IPS-18c (cell line): ENCODE data around the gene BASP1.

ENCODE experiments used
- H3K4me3 ChIP-seq: 2 replicates; pipeline ENCODE4 v1.7.0; 2013; ENCODE audit warnings: low read depth, mild to moderate bottlenecking, low read length, moderate library complexity; ENCODE audit not compliant: insufficient read depth
- H3K9me3 ChIP-seq: one replicate; pipeline ENCODE4 v1.6.1; 2013; ENCODE audit warnings: mild to moderate bottlenecking, low read length, moderate library complexity; ENCODE audit not compliant: control insufficient read depth, insufficient read depth

Gene BASP1, protein sequence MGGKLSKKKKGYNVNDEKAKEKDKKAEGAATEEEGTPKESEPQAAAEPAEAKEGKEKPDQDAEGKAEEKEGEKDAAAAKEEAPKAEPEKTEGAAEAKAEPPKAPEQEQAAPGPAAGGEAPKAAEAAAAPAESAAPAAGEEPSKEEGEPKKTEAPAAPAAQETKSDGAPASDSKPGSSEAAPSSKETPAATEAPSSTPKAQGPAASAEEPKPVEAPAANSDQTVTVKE

GRCh38 chr5:17217493-17218352, at the start of gene BASP1:
BASP1 (plus strand) TSS chr5:17217631; CDS start chr5:17275217, 57,586 bp downstream.
- no peaks in the 10 kb centered on the region for H3K9me3 ChIP-seq
- H3K4me3 ChIP-seq = peak within 1 kb of the TSS; percentile 92

DNA sequence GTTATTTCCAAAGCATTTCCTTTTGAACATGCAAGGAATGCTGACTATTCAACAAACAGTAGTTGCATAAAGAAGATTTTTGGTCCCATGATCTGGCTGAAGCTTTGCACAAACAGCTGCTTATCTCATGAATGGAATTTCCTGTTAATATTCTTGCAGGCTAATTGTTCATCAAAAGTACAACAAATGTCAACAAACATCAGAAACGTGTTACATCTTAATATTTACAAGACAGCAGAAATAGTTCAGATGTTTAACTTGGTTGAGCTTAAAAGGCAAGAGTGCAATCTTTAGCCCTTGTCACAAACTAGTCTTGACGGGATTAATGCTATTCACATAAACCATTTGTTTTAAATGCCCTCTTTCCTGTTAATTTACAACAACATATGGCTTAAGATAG, 47.9 kb upstream of the BASP1 start:
- H3K9me3 ChIP-seq = no peaks in the 10 kb centered on the region
- H3K4me3 ChIP-seq = no peak overlapping the region

DNA sequence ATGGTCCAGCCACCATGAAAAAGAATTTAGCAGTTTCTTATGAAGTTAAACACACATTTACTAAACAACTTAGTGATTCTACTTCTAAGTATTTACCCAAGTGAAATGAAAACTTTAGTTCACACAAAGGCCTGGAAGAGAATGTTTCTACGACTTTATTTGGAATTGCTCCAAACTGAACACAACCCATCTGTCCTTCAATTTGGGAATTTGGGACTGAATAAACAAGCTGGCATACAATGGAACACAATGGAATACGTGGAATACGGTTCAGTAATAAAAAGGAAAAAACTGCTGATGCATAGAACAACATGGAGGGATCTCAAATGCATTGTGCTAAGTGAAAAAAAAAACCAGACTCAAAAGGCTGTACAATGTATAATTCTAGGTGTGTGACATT, 44.6 kb upstream of the BASP1 start:
- no peaks in the 10 kb centered on the region for H3K9me3 ChIP-seq
- H3K4me3 ChIP-seq = no peak overlapping the region

DNA sequence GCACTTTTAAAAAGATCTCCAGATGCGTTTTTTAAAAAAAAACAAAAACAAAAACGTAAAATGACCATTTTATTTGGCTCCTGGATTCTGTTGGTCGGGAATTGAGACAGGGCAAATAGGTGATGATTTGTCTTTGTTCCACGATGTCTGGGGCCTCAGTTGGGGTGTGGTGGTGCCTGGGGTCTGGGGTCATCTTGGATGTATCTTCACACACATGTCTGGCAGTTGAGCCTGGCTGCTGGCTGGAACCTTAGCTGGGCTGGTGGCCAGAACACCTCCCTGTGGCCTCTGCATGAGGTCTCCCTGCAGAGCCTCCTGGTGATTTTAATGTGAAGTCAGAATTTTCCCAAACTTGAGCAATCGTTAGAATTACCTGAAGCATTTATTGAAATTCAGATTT, 42.5 kb upstream of the BASP1 start:
- Histone ChIP-seq H3K4me3 (no peak overlapping the region), H3K9me3 (no peaks in the 10 kb centered on the region)

DNA sequence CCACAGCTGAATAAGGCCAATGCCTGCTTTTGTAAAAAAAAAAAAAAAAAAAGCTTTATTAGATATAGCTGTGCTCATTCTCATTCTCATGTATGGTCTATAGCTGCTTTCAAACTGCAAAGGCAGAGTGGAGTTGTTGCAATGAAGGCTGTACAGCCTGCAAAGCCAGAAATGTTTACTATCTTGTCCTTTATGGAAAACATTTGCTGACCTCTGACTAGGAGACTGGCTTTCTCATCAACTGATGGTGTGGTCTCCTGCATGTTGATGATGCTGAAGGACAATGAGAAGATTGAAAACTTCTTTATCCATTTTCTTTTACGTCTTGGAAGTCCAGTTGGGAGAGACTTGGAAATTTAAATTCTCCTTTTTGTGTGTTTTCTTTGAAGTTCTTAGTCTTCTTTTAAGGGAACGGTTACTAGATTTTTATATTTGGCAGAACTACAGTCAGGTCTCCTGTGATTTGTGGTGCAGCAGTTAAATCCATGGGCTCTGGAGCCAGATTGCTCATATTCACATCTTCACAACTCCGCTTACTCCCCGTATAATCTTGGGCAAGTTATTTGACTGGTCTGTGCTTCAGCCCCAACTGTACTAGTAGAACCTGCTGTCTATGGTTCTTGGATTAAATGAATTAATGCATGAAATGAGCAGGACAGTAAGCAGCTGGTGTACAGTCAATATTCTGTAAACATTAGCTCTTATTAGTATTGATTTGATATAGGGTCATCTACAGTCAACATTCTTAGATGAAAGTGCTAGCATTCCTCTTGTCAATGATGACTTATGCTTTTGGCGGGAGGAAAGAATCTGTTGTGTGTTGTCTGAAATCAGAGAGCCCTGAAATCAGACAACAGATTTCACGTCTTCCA, 39.7 kb upstream of the BASP1 start:
- Histone ChIP-seq H3K9me3 (no peaks in the 10 kb centered on the region), H3K4me3 (no peak overlapping the region)

DNA sequence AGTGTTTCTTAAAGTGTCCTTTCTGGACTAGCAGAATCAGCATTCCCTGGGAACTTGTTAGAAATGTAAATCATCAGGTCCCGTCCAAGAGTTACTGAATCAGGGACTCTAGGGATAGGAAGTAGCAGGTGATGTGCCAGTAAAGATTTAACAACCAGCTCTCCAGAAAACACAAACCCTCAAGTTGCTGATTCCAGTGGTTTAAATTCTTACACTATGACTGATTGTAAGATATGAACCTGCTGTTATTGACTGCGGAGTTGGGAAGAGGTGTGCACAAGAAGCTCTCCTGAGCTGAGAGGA, 39.1 kb upstream of the BASP1 start:
- H3K9me3 ChIP-seq = no peaks in the 10 kb centered on the region
- H3K4me3 ChIP-seq = no peak overlapping the region

DNA sequence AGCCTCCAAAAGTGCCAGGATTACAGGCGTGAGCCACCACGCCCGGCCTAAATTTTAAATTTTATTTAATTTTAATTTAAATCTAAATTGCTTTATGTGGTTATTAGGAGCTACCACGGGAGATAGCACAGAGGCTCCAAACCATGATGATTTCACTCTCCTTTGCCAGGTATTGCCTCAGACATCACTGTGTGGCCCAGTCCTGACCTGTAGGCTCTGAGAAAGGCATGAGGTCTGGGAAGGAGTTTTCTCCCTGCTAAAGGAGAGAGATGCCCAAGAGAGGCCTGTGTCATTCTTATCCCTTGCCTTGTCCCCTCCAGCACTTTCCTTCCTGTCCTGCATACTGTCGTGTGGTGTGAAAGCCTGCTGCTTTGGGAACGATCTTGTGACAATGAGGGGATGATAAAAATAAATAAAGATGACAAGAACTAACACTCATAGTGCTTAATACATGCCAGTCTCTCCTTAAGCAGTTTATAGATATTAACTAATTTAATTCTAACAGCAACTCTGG, 37.0 kb upstream of the BASP1 start:
- no peak overlapping the region for H3K4me3 ChIP-seq

DNA sequence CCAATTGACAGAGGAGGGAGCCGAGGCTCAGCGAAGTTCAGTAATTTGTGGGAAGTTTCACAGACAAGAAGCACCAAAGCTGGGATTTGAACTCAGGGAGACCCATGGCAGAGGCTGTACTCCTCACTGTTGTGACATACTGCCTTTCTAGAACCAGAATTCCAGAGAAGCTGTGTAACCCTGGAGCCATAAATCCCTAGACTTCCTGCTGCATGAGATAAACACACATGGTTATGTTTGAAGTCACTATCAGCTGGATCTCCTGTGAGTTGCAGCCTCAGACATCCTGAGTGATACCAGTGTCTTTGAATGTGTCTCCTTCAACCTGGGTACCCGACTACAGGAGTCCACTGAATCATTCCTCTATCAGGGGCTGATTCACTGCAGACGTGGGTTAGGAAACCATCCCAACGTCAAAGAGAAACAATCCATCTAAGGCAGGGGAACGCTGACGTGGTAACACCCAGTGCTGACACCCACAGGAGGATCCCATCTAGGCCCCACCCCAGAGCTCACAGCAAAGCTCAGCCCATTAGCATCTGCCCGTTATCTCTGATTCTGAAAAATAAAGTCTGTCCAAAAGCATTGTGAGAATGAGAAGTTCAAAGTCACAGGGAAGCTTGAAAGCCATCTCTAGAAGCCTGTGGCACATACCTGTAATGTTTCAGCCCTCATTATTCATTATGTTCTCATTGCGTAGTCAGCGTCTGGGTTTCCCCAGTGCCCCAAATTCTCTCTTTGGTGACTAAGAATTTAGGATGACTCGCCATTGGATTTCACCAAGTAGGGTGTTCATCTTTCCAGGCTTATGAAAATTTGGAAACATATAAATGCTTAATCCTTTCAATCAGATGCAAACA, 36.3 kb upstream of the BASP1 start:
- no peaks in the 10 kb centered on the region for H3K9me3 ChIP-seq

More for the DNA sequence above, 37.0 kb upstream of the BASP1 start:
- no peaks in the 10 kb centered on the region for H3K9me3 ChIP-seq

GRCh38 chr5:17182494-17182893, 34.9 kb upstream of the BASP1 start:
- Histone ChIP-seq H3K9me3 (no peaks in the 10 kb centered on the region), H3K4me3 (no peak overlapping the region)

More for the DNA sequence above, 36.3 kb upstream of the BASP1 start:
- no peak overlapping the region for H3K4me3 ChIP-seq

GRCh38 chr5:17182981-17183380, 34.5 kb upstream of the BASP1 start:
- no peaks in the 10 kb centered on the region for H3K9me3 ChIP-seq
- no peak overlapping the region for H3K4me3 ChIP-seq

GRCh38 chr5:17183831-17184230, 33.6 kb upstream of the BASP1 start:
- Histone ChIP-seq H3K9me3 (no peaks in the 10 kb centered on the region), H3K4me3 (no peak overlapping the region)

DNA sequence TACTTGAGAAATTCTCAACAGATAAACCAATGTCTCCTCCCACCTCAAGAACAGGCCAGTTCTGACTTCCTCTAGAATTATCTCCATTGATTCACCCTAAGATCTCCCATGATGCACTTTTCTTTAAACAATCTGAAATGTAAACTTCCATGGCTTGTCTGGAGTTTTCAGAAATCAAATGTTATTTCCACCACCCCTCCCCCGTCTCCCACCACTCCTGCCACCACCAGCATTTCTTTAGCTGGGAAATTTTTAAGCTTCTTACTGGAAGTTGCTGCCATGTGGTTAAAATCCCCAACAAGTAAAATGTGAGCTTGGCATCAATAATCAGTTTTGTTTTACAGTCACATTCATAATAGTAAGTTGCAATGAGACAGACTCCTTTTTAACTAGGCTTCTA, 32.8 kb upstream of the BASP1 start:
- Histone ChIP-seq H3K9me3 (no peaks in the 10 kb centered on the region), H3K4me3 (no peak overlapping the region)

DNA sequence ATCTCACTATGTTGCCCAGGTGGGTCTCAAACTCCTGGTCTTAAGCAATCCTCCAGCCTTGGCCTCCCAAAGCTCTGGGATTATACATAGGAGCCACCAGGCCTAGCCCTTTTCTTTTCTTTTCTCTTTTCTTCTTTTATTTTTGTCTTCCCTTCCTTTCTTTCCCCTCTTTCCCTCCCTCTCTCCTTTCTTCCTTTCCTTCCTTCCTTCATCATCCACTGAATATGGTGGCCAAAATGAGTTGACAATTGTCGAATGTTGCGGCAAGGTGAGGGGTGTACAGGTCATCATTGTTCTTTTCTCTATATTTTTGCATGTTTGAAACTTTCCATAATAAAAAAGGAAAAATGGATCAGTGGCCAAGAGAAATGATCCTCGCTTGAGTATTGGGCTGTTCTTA, 32.1 kb upstream of the BASP1 start:
- no peaks in the 10 kb centered on the region for H3K9me3 ChIP-seq
- no peak overlapping the region for H3K4me3 ChIP-seq

GRCh38 chr5:17185773-17186172, 31.7 kb upstream of the BASP1 start:
- no peak overlapping the region for H3K4me3 ChIP-seq

GRCh38 chr5:17186256-17186655, 31.2 kb upstream of the BASP1 start:
- no peak overlapping the region for H3K4me3 ChIP-seq
- no peaks in the 10 kb centered on the region for H3K9me3 ChIP-seq

More at GRCh38 chr5:17185773-17186172, 31.7 kb upstream of the BASP1 start:
- no peaks in the 10 kb centered on the region for H3K9me3 ChIP-seq

DNA sequence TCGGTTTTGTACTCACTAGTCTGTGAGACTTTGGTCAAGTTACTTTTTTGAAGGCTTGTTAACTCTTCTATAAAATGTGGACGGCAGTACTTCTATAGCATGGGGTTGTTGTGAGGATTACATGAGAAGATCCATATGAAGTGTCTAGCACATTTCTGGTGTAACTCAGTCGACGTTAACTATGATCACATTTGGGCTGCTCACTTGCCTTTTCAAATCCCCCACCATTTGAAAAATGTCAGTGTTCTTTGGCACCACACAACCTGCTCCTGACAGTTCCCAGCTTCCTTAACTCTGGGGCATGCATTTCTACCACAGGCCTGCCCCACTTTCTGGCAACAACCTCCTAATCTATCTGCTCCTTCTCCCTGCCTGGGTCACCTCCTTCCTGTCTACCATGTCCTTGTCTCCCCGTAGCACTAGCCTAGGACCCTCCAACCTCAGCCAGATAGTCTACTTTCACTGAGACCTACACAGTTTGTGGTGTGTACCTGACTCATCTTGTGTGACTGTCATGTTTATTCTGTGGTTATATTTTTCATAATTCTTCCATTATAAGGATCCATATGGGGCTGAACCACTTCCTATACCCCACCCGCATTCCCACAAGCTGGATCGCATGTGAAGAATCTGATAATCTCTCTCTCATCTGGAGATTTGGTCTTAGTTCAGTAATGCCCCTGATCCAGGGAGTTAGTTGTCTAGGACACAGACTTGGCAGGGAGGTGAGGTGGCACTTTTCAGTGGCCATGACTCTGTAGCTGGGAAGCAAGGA, 30.2 kb upstream of the BASP1 start:
- Histone ChIP-seq H3K9me3 (no peaks in the 10 kb centered on the region), H3K4me3 (no peak overlapping the region)
